PC-9 (cell line): ENCODE results near the gene DPP10.

Experiments used
- CTCF ChIP-seq: fragments of 200-600 bp; sonication (generic); conservative IDR thresholded peaks from 2 replicates; pipeline ENCODE4 v1.6.1; 2017; ENCODE audit warnings: mixed run types, antibody characterized with exemption, mild to moderate bottlenecking, moderate library complexity
- EZH2 ChIP-seq: fragments of 200-600 bp; sonication (generic); IDR thresholded peaks from 2 replicates; pipeline ENCODE4 v1.8.0; 2017; ENCODE audit warnings: antibody characterized with exemption, low read depth

DNA sequence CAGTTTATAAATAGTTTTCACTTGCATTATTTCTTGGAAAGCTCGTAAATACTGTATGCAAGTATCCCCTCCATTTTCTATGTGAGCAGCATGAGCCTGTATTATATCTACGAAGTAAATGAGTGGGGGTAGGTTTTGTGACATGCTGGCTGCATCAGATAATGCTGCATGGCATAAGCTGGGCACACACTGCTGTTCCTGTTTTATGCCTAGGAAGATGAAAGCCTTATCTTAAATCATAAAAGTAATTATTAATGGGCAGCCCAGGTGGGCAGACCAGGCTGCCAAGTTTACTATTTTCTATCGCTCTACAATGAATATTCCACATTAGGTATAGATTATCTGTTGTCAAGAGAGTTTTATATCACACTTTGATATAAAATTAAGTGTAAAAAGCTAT is 854.6 kb downstream of the DPP10 start:
- TF ChIP-seq CTCF (no peak), EZH2 (no peak)
